AG04450 (cell line): ENCODE results near the gene ADAMTS4. TPM values are rescaled to one million over a fixed set of nuclear protein-coding genes. Genes with fewer than 3 reads are reported as not detected.

Source experiments
- CTCF ChIA-PET: fragments of 300-600, 350-600 bp; formaldehyde crosslinking; extraction: SDS; loops from one replicate; lab custom pipeline; 2022; ENCODE audit warnings: antibody characterized with exemption, inconsistent platforms; lab: Charles Lee
- POLR2A ChIA-PET: fragments of 350-600 bp; formaldehyde crosslinking; extraction: SDS; loops from one replicate; lab custom pipeline; 2021; ENCODE audit warnings: antibody characterized with exemption, inconsistent platforms; lab: Yijun Ruan, JAX
- DNase-seq: peaks from one replicate; pipeline ENCODE4 v3.0.0-alpha.2; 2011; ENCODE audit warnings: low read depth, low spot score
- H3K27ac ChIP-seq: one replicate; pipeline ENCODE4 v1.5.1; 2012; ENCODE audit warnings: low read depth, low read length, control low read depth
- H3K27me3 ChIP-seq: one replicate; pipeline ENCODE4 v1.6.0; 2012; ENCODE audit warnings: low read length; ENCODE audit not compliant: control insufficient read depth, insufficient read depth
- H3K4me3 ChIP-seq: 2 replicates; pipeline ENCODE4 v1.5.1; 2011; ENCODE audit warnings: mild to moderate bottlenecking, low read depth, low read length, control low read depth
- H3K9me3 ChIP-seq: 2 replicates; pipeline ENCODE4 v1.5.1; 2012; ENCODE audit warnings: low read length; ENCODE audit not compliant: control insufficient read depth, insufficient read depth
- CTCF ChIP-seq: IDR thresholded peaks from 2 replicates; pipeline ENCODE4 v1.5.1; 2011; ENCODE audit warnings: low read depth, low read length, control low read depth, inconsistent platforms
- polyA minus RNA-seq: library from RNA; depleted of rRNA, polyadenylated mRNA; stranded (reverse); fragments of >200 nt; gene quantifications from 2 replicates; pipeline ENCODE4 v1.2.3, GENCODE V29; 2011; rRNA and poly(A)+ RNA removed
- polyA plus RNA-seq: library from polyadenylated mRNA; depleted of rRNA; stranded (reverse); fragments of >200 nt; gene quantifications from 2 replicates; pipeline ENCODE4 v1.2.3, GENCODE V29; 2011; rRNA removed

Gene ADAMTS4
- 0.52 and 0.72 TPM in 2 replicates for polyA plus RNA-seq
- polyA minus RNA-seq = 3.3 and 4.2 TPM in 2 replicates

GRCh38 chr1:161198897-161199431 lies at the start of gene ADAMTS4:
Gene ADAMTS4 (minus strand): TSS chr1:161199054. CDS start chr1:161198627, 427 bp downstream.
- H3K27ac ChIP-seq = peak within 1 kb of the TSS; percentile 57
- CTCF ChIA-PET = interaction anchor here (0.7 to 3.5 kb wide), 6 partner anchors 8 to 183 kb away, joined by 3 to 29 read pairs (median 6); partner anchors contain the start of gene TOMM40L
- H3K4me3 ChIP-seq = peak within 1 kb of the TSS; percentile 51
- TF ChIP-seq CTCF = no peak
- POLR2A ChIA-PET = interaction anchor here (0.8 to 1.3 kb wide), 4 partner anchors 8 to 115 kb away, joined by 3 read pairs; partner anchors contain the start of genes PPOX and SDHC
- H3K27me3 ChIP-seq = no peaks in the 10 kb centered on the region
- peak; percentile 48 for DNase-seq
- no peaks in the 10 kb centered on the region for H3K9me3 ChIP-seq

- ChIA-PET CTCF (no interaction called here), POLR2A (no interaction called here)
- no peak overlapping the region for H3K4me3 ChIP-seq
- no peak for DNase-seq
- H3K9me3 ChIP-seq = no peaks in the 10 kb centered on the region
- no peak for TF ChIP-seq CTCF
- no peak overlapping the region for H3K27ac ChIP-seq
- H3K27me3 ChIP-seq = peaks cover 9% of the 10 kb centered on the region
These were observed 46.0 kb upstream of the ADAMTS4 start for GRCh38 chr1:161244888-161245287.

GRCh38 chr1:161242313-161242712 lies 43.5 kb upstream of the ADAMTS4 start:
- POLR2A ChIA-PET = no interaction called here
- no peak overlapping the region for H3K27ac ChIP-seq
- H3K9me3 ChIP-seq = no peaks in the 10 kb centered on the region
- no peak for TF ChIP-seq CTCF
- no peak overlapping the region for H3K4me3 ChIP-seq
- DNase-seq = no peak
- CTCF ChIA-PET = interaction anchor here (0.9 to 2.0 kb wide), 3 partner anchors 16 to 140 kb away, joined by 3 to 4 read pairs (median 4); partner anchors contain the start of gene TOMM40L
- peaks cover 9% of the 10 kb centered on the region for H3K27me3 ChIP-seq

- peaks cover 9% of the 10 kb centered on the region for H3K27me3 ChIP-seq
- ChIA-PET CTCF (interaction anchor here (1.3 kb wide), 1 partner anchor 15 kb away, joined by 4 read pairs; no protein-coding TSS in a partner anchor), POLR2A (no interaction called here)
- no peaks in the 10 kb centered on the region for H3K9me3 ChIP-seq
- no peak overlapping the region for H3K27ac ChIP-seq
- H3K4me3 ChIP-seq = no peak overlapping the region
- DNase-seq = no peak
- TF ChIP-seq CTCF = no peak
These were observed 42.8 kb upstream of the ADAMTS4 start for GRCh38 chr1:161241682-161242081.

GRCh38 chr1:161238039-161238473 lies 39.2 kb upstream of the ADAMTS4 start, which contains the start of gene NR1I3:
Gene NR1I3 (minus strand): TSS chr1:161238203. CDS start chr1:161236565, 1,638 bp downstream.
- H3K27ac ChIP-seq = no peak within 1 kb of the TSS
- H3K9me3 ChIP-seq = no peaks in the 10 kb centered on the region
- no peak for TF ChIP-seq CTCF
- no peak within 1 kb of the TSS for H3K4me3 ChIP-seq
- POLR2A ChIA-PET = no interaction called here
- CTCF ChIA-PET = interaction anchor here (1.1 to 1.6 kb wide), 3 partner anchors 11 to 144 kb away, joined by 3 to 11 read pairs (median 5); no protein-coding TSS in a partner anchor
- H3K27me3 ChIP-seq = peaks cover 11% of the 10 kb centered on the region
- DNase-seq = no peak
